H1 (cell line): ENCODE results near the gene ATAD3B. TPM values are rescaled to one million over a fixed set of nuclear protein-coding genes. Genes with fewer than 3 reads are reported as not detected.

ENCODE experiments used
- FOSL1 ChIP-seq: IDR thresholded peaks from 2 replicates; pipeline ENCODE4 v1.6.1; 2011; ENCODE audit warnings: mild to moderate bottlenecking, low read depth, low read length, moderate library complexity; ENCODE audit not compliant: insufficient read depth
- JUND ChIP-seq: IDR thresholded peaks from 2 replicates; pipeline ENCODE4 v1.6.1; 2011; ENCODE audit warnings: mild to moderate bottlenecking, improper control_type of control experiment, low read length
- POLR2AphosphoS5 ChIP-seq: IDR thresholded peaks from 2 replicates; pipeline ENCODE4 v1.6.1; 2011; ENCODE audit warnings: low read depth, low read length
- RBBP5 ChIP-seq: IDR thresholded peaks from 2 replicates; pipeline ENCODE4 v1.7.1; 2012; ENCODE audit warnings: low read depth, mild to moderate bottlenecking, inconsistent platforms, low read length, moderate library complexity, borderline replicate concordance
- polyA plus RNA-seq, 7 experiments: library from polyadenylated mRNA; depleted of rRNA in 3 of 7; stranded (reverse) in 5 of 7; unstranded in 2 of 7; fragments of >200 nt in 5 of 7; fragments of 200-250 nt in 2 of 7; gene quantifications; 1 replicate in 5 of 7; 2 replicates in 1 of 7; 4 replicates in 1 of 7; pipeline versions ENCODE4 v1.2.1 to v1.2.3, GENCODE V29; 2011 to 2013; ENCODE audit warnings: missing spikeins in 2 of 7, mixed read lengths in 2 of 7
- total RNA-seq: library from RNA; stranded (reverse); fragmentation: NEBNext Ultra II Directional; extraction: Animal tissue kit (Norgen Biotek cat#: 25700); gene quantifications from 2 replicates; pipeline ENCODE4 v1.2.1, GENCODE V29; 2021
- TF ChIP-seq, protein P1 (sequence below): fragments of 300-600 bp; sonication (generic); IDR thresholded peaks from 2 replicates; pipeline ENCODE4 v1.7.1; 2012; ENCODE audit warnings: low read length, moderate library complexity, mild to moderate bottlenecking, inconsistent platforms; ENCODE audit not compliant: insufficient replicate concordance

Gene ATAD3B
- total and polyA plus RNA-seq, 2 of the 8 experiments (the other 6 are each of a cell fraction or from before 2014, with no cell fraction given): 31.3 to 63.0 TPM

GRCh38 chr1:1424707-1425106 lies 46.9 kb upstream of the ATAD3B start (continued):
- TF ChIP-seq JUND: no peak
- TF ChIP-seq, protein P1, sequence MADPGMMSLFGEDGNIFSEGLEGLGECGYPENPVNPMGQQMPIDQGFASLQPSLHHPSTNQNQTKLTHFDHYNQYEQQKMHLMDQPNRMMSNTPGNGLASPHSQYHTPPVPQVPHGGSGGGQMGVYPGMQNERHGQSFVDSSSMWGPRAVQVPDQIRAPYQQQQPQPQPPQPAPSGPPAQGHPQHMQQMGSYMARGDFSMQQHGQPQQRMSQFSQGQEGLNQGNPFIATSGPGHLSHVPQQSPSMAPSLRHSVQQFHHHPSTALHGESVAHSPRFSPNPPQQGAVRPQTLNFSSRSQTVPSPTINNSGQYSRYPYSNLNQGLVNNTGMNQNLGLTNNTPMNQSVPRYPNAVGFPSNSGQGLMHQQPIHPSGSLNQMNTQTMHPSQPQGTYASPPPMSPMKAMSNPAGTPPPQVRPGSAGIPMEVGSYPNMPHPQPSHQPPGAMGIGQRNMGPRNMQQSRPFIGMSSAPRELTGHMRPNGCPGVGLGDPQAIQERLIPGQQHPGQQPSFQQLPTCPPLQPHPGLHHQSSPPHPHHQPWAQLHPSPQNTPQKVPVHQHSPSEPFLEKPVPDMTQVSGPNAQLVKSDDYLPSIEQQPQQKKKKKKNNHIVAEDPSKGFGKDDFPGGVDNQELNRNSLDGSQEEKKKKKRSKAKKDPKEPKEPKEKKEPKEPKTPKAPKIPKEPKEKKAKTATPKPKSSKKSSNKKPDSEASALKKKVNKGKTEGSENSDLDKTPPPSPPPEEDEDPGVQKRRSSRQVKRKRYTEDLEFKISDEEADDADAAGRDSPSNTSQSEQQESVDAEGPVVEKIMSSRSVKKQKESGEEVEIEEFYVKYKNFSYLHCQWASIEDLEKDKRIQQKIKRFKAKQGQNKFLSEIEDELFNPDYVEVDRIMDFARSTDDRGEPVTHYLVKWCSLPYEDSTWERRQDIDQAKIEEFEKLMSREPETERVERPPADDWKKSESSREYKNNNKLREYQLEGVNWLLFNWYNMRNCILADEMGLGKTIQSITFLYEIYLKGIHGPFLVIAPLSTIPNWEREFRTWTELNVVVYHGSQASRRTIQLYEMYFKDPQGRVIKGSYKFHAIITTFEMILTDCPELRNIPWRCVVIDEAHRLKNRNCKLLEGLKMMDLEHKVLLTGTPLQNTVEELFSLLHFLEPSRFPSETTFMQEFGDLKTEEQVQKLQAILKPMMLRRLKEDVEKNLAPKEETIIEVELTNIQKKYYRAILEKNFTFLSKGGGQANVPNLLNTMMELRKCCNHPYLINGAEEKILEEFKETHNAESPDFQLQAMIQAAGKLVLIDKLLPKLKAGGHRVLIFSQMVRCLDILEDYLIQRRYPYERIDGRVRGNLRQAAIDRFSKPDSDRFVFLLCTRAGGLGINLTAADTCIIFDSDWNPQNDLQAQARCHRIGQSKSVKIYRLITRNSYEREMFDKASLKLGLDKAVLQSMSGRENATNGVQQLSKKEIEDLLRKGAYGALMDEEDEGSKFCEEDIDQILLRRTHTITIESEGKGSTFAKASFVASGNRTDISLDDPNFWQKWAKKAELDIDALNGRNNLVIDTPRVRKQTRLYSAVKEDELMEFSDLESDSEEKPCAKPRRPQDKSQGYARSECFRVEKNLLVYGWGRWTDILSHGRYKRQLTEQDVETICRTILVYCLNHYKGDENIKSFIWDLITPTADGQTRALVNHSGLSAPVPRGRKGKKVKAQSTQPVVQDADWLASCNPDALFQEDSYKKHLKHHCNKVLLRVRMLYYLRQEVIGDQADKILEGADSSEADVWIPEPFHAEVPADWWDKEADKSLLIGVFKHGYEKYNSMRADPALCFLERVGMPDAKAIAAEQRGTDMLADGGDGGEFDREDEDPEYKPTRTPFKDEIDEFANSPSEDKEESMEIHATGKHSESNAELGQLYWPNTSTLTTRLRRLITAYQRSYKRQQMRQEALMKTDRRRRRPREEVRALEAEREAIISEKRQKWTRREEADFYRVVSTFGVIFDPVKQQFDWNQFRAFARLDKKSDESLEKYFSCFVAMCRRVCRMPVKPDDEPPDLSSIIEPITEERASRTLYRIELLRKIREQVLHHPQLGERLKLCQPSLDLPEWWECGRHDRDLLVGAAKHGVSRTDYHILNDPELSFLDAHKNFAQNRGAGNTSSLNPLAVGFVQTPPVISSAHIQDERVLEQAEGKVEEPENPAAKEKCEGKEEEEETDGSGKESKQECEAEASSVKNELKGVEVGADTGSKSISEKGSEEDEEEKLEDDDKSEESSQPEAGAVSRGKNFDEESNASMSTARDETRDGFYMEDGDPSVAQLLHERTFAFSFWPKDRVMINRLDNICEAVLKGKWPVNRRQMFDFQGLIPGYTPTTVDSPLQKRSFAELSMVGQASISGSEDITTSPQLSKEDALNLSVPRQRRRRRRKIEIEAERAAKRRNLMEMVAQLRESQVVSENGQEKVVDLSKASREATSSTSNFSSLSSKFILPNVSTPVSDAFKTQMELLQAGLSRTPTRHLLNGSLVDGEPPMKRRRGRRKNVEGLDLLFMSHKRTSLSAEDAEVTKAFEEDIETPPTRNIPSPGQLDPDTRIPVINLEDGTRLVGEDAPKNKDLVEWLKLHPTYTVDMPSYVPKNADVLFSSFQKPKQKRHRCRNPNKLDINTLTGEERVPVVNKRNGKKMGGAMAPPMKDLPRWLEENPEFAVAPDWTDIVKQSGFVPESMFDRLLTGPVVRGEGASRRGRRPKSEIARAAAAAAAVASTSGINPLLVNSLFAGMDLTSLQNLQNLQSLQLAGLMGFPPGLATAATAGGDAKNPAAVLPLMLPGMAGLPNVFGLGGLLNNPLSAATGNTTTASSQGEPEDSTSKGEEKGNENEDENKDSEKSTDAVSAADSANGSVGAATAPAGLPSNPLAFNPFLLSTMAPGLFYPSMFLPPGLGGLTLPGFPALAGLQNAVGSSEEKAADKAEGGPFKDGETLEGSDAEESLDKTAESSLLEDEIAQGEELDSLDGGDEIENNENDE: no peak
- TF ChIP-seq FOSL1: no peak
- no peak for TF ChIP-seq POLR2AphosphoS5
- TF ChIP-seq RBBP5: no peak
